IPS-20b (cell line): Measurements from ENCODE around the gene GNG14.
"Not testable (repeated sequence)": the region's sequence is repeated elsewhere in the genome, so short reads cannot be mapped to it uniquely, and the experiment has no call there.

ENCODE experiments used
- H3K27ac ChIP-seq: one replicate; pipeline ENCODE4 v1.5.1; 2013; ENCODE audit warnings: low read length
- H3K27me3 ChIP-seq: 2 replicates; pipeline ENCODE4 v1.6.1; 2013; ENCODE audit warnings: mild to moderate bottlenecking, low read length, inconsistent platforms; ENCODE audit not compliant: insufficient read depth
- H3K36me3 ChIP-seq: 2 replicates; pipeline ENCODE4 v1.6.1; 2013; ENCODE audit warnings: low read depth, mild to moderate bottlenecking, inconsistent platforms, low read length, moderate library complexity; ENCODE audit not compliant: insufficient read depth
- H3K4me1 ChIP-seq: 2 replicates; pipeline ENCODE4 v1.6.1; 2013; ENCODE audit warnings: mild to moderate bottlenecking, control low read depth, inconsistent platforms, low read length, moderate library complexity; ENCODE audit not compliant: insufficient read depth
- H3K4me3 ChIP-seq: 2 replicates; pipeline ENCODE4 v1.5.1; 2013; ENCODE audit warnings: mild to moderate bottlenecking, low read length, inconsistent platforms
- H3K9ac ChIP-seq: 2 replicates; pipeline ENCODE4 v1.6.1; 2013; ENCODE audit warnings: low read depth, mild to moderate bottlenecking, inconsistent platforms, low read length, moderate library complexity
- H3K9me3 ChIP-seq: 2 replicates; pipeline ENCODE4 v1.6.1; 2013; ENCODE audit warnings: mild to moderate bottlenecking, low read depth, low read length, inconsistent platforms; ENCODE audit not compliant: insufficient read depth

The GNG14 gene

GRCh38 chr19:12720851-12721655 lies 33.3 kb downstream of the GNG14 start:
- H3K9me3 ChIP-seq, result no peaks in the 10 kb centered on the region
- peaks cover 43% of the 10 kb centered on the region for H3K36me3 ChIP-seq
- peak overlapping the region; percentile 97 for H3K4me3 ChIP-seq
- no peaks in the 10 kb centered on the region for H3K4me1 ChIP-seq
- peak overlapping the region; percentile 55 for H3K27ac ChIP-seq
- peak overlapping the region; percentile 99 for H3K9ac ChIP-seq
- no peaks in the 10 kb centered on the region for H3K27me3 ChIP-seq

- Histone ChIP-seq H3K9me3 (no peaks in the 10 kb centered on the region), H3K27ac (peak overlapping the region; percentile 55)
Measured at GRCh38 chr19:12721656-12722565, 34.1 kb downstream of the GNG14 start.

GRCh38 chr19:12722566-12723380 lies 35.0 kb downstream of the GNG14 start:
- Histone ChIP-seq H3K27ac (peak overlapping the region; percentile 92), H3K36me3 (peaks cover 28% of the 10 kb centered on the region), H3K4me1 (no peaks in the 10 kb centered on the region), H3K9me3 (no peaks in the 10 kb centered on the region), H3K9ac (peak overlapping the region; percentile 99), H3K4me3 (peak overlapping the region; percentile 97), H3K27me3 (no peaks in the 10 kb centered on the region)

More at GRCh38 chr19:12721656-12722565, 34.1 kb downstream of the GNG14 start:
- Histone ChIP-seq H3K4me3 (peak overlapping the region; percentile 97), H3K9ac (peak overlapping the region; percentile 99), H3K36me3 (peaks cover 34% of the 10 kb centered on the region), H3K27me3 (no peaks in the 10 kb centered on the region), H3K4me1 (no peaks in the 10 kb centered on the region)

GRCh38 chr19:12723381-12723640 lies 35.5 kb downstream of the GNG14 start:
- Histone ChIP-seq H3K27ac (peak overlapping the region; percentile 92), H3K36me3 (peaks cover 26% of the 10 kb centered on the region), H3K9ac (peak overlapping the region; percentile 99), H3K27me3 (no peaks in the 10 kb centered on the region), H3K4me1 (no peaks in the 10 kb centered on the region), H3K9me3 (no peaks in the 10 kb centered on the region), H3K4me3 (peak overlapping the region; percentile 97)

GRCh38 chr19:12723641-12724426 lies 36.0 kb downstream of the GNG14 start, which contains the start of gene TNPO2:
Gene TNPO2 (minus strand): TSS chr19:12723932. CDS start chr19:12720977, 2,955 bp downstream.
- H3K4me1 ChIP-seq, result no peaks in the 10 kb centered on the region
- H3K27me3 ChIP-seq, result no peaks in the 10 kb centered on the region
- H3K9me3 ChIP-seq, result no peaks in the 10 kb centered on the region
- H3K9ac ChIP-seq, result peak within 1 kb of the TSS; percentile 99
- H3K4me3 ChIP-seq, result peak within 1 kb of the TSS; percentile 97
- H3K36me3 ChIP-seq, result peaks cover 25% of the 10 kb centered on the region
- peak within 1 kb of the TSS; percentile 92 for H3K27ac ChIP-seq

GRCh38 chr19:12725612-12726011 lies 37.8 kb downstream of the GNG14 start:
- not testable (repeated sequence) for H3K9me3 ChIP-seq, H3K27ac ChIP-seq, H3K9ac ChIP-seq, H3K4me3 ChIP-seq, H3K4me1 ChIP-seq, H3K27me3 ChIP-seq
- H3K36me3 ChIP-seq, result peaks cover 27% of the 10 kb centered on the region

GRCh38 chr19:12726988-12727316 lies 39.2 kb downstream of the GNG14 start:
- Histone ChIP-seq H3K27ac (no peak overlapping the region), H3K4me1 (no peaks in the 10 kb centered on the region), H3K4me3 (no peak overlapping the region), H3K36me3 (peaks cover 38% of the 10 kb centered on the region), H3K27me3 (no peaks in the 10 kb centered on the region), H3K9me3 (no peaks in the 10 kb centered on the region), H3K9ac (no peak overlapping the region; the same call in 1 of the 2 replicates)

GRCh38 chr19:12727745-12728433 lies 40.1 kb downstream of the GNG14 start:
- Histone ChIP-seq H3K27ac (no peak overlapping the region), H3K4me3 (no peak overlapping the region), H3K4me1 (no peaks in the 10 kb centered on the region; the same call in 1 of the 2 replicates), H3K36me3 (peaks cover 42% of the 10 kb centered on the region), H3K27me3 (no peaks in the 10 kb centered on the region), H3K9me3 (no peaks in the 10 kb centered on the region), H3K9ac (no peak overlapping the region)

GRCh38 chr19:12730064-12730463 lies 42.3 kb downstream of the GNG14 start:
- Histone ChIP-seq H3K27ac (no peak overlapping the region), H3K36me3 (peaks cover 42% of the 10 kb centered on the region), H3K4me3 (no peak overlapping the region)

GRCh38 chr19:12731337-12731736 lies 43.5 kb downstream of the GNG14 start:
- Histone ChIP-seq H3K4me1 (no peaks in the 10 kb centered on the region; the same call in 1 of the 2 replicates), H3K9ac (no peak overlapping the region)

More at GRCh38 chr19:12730064-12730463, 42.3 kb downstream of the GNG14 start:
- Histone ChIP-seq H3K9ac (no peak overlapping the region), H3K4me1 (no peaks in the 10 kb centered on the region; the same call in 1 of the 2 replicates), H3K27me3 (no peaks in the 10 kb centered on the region), H3K9me3 (no peaks in the 10 kb centered on the region)

More at GRCh38 chr19:12731337-12731736, 43.5 kb downstream of the GNG14 start:
- no peak overlapping the region for H3K4me3 ChIP-seq
- no peak overlapping the region for H3K27ac ChIP-seq
- no peaks in the 10 kb centered on the region for H3K9me3 ChIP-seq
- no peaks in the 10 kb centered on the region for H3K27me3 ChIP-seq
- peaks cover 42% of the 10 kb centered on the region for H3K36me3 ChIP-seq
